Uterus (tissue), 2 donors: ENCODE measurements around the gene UBE2D4.

Source experiments
- CTCF ChIP-seq, 4 experiments: fragments of 200-600 bp in 2 of 4; fragments of 450-650 bp in 2 of 4; sonication (generic) in 2 of 4; IDR thresholded peaks; one replicate each; pipeline ENCODE4 v1.5.1; 2016 to 2019; ENCODE audit warnings: antibody characterized with exemption in 4 of 4, mild to moderate bottlenecking in 2 of 4, moderate library complexity in 1 of 4
- POLR2A ChIP-seq, 2 donors: fragments of 450-650 bp; IDR thresholded peaks; one replicate each; pipeline ENCODE4 v1.6.1; 2016; ENCODE audit warnings: antibody characterized with exemption in 2 of 2, mild to moderate bottlenecking in 1 of 2, moderate library complexity in 1 of 2

GRCh38 chr7:43926798-43927123 lies 525 bp downstream of the UBE2D4 start:
- TF ChIP-seq CTCF (IDR thresholded peaks at IDR 0.05) (no peak), POLR2A (IDR thresholded peaks at IDR 0.05) (no peak)
